CD4-positive, alpha-beta T cell treated with Interleukin-6 for 4 hours (primary cell): Measurements from ENCODE around the gene TULP4.
"Not testable (repeated sequence)": the region's sequence is repeated elsewhere in the genome, so short reads cannot be mapped to it uniquely, and the experiment has no call there.

ENCODE experiments used
- DNase-seq: peaks from one replicate; pipeline ENCODE4 v3.0.0-alpha.2; 2020; ENCODE audit warnings: mixed read lengths

The TULP4 gene

DNA sequence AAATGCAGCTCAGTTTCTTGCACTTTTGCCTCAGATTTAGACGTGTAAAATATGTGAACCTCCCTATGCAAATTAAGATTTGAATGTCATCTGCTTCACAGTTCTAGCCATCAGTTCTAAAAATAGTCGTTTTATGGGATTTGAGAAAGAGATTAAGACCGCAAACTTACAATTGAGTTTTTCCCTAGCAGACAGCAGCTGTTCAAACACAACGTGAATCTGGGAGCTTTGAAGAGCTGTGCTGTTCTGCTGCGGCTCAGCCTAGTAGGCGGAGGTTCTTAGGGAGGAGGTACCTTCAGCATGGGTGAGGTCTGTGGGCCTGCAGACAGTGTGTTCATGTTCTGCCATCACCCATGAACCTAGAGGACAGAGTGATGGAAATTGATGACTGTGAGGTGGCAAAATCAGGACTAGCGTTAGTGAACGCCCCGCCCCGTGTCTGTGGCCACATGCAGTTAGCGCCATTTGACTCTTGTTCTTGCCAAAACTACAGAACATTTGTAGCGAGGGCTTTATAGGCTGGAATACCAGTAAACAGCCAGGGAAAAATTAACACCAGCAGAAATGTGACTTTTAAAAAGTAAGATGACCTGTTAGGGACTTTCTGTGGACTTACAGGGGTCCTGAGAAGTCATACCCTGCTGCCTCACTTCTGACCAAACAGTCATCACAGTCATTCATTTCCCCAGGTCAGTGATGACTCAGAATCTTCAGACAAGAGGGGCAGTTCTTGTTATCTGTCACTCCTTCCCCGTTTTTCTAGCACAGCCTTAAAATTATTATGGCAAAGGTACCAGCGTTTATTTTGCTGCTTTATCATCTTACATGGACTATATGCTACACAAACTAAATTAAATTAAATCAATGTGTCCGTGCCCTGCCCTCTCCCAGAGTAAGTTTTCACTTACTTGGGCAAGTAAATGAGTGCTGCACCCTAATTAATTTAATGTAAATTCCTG is 163.4 kb downstream of the TULP4 start:
- no peak for DNase-seq

DNA sequence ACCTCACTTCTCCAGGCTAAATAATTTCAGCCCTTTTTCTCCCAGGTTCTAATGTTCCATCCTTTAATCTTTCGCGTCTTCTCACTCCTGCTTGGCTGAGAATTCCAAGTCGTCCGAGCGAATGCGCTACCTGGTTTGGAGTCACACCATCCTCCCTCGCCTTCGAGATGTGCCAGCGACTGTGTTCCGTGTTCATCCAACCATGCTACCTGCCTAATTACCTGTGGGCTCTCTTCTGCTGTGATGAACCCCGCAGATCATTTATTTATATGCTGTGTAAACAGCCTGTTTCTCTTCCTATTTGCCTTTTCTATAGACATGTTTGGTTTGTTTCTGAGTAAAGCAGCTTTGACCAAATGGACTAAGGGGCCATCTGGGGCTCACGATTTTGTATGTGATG is 164.1 kb downstream of the TULP4 start:
- no peak for DNase-seq

DNA sequence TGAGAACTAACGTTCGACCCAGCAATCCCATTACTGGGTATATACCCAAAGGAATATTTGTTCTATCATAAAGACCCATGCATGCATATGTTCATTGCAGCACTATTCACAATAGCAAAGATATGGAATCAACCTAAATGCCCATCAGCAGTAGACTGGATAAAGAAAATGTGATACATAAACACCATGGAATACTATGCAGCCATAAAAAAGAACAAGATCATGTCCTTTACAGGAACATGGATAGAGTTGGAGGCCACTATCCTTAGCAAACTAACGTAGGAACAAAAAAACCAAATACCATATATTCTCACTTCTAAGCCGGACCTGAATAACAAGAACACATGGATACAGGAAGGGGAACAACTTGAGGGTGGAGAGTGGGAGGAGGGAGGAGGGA is 165.5 kb downstream of the TULP4 start:
- not testable (repeated sequence) for DNase-seq

DNA sequence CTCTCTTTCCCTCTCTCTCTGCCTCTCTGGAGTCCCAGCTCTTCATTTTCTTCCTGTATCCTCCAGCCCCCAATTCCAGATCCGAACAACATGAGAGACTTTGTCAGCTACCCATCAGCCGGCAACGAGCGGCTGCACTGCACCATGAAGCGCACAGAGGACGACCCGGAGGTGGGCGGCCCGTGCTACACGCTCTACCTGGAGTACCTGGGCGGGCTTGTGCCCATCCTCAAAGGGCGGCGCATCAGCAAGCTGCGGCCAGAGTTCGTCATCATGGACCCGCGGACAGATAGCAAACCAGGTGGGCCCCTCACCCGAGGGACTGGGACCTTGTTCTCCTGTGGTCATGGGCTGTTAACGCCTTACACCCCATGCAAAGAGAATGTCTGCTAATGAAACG is 168.7 kb downstream of the TULP4 start:
- DNase-seq: no peak

DNA sequence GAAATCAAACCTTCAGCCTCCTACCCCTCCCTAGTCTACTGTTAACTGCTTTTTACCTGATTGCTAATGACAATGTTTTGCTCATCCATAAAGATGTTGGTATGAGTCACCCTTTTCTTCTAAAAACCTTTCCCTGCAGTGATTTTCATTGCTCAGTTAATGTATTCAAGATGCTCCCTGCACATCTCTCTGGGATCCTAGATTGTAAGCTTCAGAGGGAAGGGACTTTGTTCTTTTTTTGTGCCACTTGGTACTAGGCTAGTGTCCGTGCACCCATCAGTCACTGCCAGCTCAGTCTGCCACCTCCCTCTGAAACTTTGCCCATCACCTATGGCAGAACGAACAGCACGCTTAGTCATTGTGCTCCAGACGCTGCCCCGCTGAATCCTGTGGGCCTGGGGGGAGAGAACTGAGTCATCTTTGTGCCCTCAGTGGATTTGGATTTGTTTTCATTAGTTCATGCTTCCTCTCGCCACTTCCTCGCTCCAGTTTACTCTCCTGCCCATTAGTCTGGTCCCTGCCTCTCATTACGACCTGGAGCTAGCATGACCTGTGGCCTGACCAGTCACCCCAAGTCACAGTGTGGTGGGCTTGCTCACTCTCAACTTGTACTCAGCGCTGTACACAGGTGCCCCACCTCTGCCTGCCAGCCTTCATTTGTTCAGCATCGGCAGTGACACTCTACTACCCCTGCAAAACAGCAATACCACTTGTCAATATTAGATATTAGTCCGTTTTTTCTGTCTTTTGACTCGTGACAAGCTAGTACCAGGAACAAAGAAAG is 169.6 kb downstream of the TULP4 start:
- DNase-seq: no peak

DNA sequence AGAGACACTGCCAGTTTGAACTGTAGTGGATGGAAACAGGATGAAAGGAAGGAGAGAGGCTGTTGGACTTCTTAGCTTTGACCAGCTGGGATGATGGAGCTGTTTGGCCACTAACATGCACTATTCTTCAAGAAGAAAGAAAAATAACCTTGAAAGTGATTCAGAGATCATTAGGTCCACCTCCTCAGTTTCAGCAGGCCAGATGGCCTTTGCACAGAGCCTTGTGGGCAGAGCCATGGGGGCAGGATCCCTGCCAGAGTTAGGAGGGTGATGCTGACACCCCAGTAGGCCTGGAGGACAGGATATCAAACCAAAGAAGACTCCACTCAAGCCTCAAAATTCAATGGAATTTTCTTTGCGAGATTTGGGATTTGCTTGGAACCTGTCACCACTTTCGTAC is 173.2 kb downstream of the TULP4 start:
- no peak for DNase-seq

DNA sequence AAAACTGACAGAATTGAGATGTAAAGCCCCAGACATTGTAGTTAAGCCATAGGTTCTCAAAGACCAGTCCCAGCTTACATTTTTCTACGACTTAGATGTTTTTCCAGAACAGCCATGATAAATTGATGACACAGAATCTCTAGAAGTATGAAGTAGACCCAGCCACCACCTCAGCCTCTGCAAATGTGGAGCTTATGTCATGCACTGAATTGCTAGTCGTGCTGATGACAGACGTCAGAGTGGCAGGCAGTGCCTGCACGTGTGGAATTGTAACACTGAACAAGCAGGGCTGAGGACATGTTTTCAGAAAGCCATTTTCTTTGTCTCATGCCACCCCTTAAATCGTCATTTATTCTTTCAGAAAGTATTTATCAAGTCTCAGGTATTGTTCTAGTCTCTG is 175.2 kb downstream of the TULP4 start:
- DNase-seq: no peak

DNA sequence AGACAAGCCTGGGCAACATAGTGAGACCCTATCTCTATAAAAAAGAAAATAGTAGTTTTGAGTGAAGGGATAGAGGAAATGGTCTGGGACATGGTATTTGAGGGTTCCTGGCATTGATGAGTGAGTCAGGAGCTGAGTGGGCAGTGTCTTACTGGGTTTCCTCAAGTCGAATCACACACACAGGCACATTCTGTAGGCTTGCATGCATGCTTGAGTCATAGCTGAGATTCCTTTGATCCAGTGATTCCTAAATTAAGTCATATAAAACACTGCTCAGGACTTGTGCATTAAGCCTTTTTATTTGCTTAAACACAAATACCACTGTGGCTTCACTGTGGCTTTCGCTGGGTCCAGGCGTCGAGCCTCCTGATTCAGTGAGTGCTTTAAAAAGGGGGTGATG is 175.8 kb downstream of the TULP4 start:
- no peak for DNase-seq

DNA sequence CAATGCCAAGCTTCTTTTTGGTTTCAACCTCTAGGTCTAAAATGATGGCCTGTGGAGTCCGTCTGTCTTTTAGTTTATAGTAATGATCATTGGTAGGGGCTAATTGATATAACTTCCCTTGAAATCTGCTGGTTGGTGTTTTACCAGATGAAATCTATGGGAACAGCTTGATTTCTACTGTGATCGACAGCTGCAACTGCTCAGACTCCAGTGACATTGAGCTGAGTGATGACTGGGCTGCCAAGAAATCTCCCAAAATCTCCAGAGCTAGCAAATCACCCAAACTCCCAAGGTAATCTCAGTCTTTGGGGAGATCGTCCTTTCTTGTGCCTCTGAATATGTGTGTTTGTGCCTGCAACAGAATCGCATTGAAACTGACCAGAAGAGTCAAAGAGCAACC is 177.2 kb downstream of the TULP4 start:
- DNase-seq: no peak

DNA sequence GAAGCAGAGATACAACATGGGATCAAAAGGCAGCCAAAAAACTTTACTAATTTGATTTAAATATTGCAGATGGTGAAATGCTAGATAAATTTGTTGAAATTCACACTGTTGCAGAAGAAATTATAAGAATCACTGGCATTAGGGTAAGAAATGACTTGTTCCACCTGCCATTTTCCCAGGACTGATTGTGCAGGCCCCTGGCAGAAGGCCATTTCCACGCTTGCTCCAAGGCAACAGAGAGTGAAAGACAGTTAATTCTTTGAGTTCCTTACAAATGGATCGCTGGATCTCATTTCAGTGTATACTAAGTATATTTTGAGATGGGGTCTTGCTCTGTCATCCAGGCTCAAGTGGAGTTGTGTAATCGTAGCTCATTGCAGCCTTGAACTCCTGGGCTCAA is 180.6 kb downstream of the TULP4 start:
- no peak for DNase-seq

DNA sequence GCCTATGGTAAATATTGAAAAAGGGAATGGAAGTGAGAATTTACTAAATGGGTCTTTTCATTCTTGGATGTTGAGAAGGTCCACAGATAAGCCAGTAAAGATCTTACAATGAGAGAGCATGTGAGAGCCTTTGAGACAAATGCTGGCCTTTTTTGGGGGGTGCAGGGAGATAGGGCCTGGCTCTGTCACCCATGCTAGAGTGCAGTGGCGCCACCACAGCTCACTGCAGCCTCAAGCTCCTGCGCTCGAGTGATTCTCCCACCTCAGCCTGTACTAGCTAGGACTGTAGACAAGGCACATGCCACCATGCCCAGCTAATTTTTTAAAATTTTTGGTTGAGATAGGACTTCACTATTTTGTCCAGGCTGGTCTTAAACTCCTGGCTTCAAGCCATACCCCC is 184.4 kb downstream of the TULP4 start:
- no peak for DNase-seq

DNA sequence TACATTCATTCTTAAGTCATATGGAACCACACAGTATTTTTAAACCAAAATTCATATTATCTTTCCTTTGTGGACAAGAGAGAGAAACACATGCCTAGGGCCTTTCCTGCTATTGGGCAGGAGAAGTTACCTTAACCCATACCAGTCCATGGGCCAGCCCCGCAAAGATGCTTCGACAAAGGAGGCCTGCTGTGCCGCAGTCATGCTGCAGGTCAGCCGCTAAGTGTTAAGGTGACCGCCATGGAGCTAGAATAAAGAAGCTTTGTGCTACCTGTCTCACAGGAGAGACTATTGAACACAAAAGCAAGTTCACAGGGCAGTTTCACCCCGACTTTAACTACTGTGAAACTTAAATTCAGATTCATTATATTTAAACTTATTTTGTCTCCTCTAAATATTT is 185.4 kb downstream of the TULP4 start:
- no peak for DNase-seq

DNA sequence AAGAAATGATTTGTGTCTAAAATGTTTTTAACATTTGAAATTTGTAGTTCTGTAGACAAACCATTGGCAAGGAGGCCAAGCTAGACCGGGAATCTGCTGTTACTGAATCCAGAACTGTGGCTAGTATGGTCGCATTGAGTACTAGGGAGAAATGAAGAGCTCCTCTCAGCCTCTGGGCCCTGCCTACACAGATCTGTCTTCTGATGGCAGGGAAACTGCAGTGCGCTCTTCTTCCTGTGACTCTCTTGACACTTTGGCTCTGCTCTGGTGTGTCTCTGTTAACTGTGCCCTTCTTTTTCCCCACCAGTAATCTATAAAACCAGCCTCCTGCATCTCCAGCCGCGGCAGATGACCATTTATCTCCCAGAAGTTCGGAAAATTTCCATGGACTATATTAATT is 186.1 kb downstream of the TULP4 start:
- no peak for DNase-seq

DNA sequence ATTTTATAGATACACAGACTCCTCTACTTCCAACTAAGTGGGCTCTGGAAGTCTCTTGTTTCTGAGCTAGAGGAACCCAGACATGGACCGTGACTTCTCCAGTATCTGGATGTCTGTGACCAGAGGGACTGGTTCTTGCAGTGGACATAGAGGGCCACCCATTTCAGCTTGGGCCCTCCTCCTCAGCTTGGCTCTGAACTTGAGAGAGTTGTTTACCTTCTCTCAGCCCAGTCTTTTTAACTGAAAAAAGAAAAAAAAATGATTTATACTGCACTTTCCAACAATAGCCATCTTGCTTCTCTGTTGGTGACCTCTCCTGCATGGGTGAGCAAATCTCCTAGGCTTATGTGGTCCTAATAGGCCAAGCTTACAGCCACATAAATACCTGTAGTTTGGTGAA is 187.3 kb downstream of the TULP4 start:
- DNase-seq: no peak

DNA sequence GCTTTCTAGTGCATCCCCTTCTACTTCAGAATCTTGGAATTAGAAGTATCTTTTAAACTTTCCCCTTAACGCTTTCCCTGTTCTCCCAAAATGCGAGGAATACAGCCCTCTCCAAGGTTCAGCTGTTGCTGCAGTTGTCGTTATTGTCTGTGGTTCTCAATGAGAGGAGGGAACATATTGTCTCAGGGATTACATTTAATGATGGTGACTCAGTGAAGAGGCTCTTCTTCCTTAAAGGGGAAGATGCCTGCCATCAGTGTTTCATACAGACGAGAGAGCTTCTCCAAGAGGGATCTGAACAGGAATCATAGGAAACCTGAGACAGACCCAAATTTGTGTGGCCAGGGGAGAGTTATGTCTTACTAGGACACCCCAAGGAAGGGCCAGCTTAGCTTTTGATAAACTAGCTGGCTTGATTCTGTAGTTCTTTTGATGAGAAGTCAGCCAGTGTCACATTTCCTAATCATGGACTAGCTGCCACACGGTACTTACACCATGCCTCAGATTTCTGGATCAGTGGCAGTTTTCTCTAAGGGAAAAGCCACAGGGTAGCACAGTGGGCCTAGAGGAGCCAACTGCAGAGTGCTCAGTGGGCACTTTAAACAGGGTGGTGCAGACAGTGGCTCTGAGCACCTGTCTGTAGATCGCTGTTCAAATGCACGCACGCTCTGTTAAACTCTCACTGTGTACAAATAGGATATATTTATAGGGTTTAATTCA is 187.9 kb downstream of the TULP4 start:
- no peak for DNase-seq

DNA sequence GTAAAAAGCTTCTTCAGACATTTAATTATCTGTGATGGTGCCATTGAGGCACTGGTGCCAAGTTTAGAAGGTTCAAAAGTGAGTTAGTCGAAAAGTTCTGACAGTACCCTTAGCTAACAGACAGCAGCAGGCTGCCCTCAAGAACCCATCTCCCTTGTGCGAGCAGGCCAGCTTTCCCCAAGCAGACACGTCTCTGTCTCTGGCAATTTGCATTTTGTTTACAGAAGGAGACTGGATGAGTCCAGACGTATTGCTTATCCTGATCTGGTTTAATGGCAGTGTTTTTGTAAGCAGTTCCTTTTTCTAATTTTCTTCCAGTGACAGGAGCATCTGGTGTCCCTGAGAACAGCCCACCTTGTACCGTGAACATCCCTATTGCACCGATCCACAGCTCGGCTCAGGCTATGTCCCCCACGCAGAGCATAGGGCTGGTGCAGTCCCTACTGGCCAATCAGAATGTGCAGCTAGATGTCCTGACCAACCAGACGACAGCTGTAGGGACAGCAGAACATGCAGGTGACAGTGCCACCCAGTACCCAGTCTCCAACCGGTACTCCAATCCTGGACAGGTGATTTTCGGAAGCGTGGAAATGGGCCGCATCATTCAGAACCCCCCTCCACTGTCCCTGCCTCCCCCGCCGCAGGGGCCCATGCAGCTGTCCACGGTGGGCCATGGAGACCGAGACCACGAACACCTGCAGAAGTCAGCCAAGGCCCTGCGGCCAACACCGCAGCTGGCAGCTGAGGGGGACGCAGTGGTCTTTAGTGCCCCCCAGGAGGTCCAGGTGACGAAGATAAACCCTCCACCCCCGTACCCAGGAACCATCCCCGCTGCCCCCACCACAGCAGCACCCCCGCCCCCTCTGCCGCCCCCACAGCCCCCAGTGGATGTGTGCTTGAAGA is 189.3 kb downstream of the TULP4 start:
- DNase-seq: no peak

DNA sequence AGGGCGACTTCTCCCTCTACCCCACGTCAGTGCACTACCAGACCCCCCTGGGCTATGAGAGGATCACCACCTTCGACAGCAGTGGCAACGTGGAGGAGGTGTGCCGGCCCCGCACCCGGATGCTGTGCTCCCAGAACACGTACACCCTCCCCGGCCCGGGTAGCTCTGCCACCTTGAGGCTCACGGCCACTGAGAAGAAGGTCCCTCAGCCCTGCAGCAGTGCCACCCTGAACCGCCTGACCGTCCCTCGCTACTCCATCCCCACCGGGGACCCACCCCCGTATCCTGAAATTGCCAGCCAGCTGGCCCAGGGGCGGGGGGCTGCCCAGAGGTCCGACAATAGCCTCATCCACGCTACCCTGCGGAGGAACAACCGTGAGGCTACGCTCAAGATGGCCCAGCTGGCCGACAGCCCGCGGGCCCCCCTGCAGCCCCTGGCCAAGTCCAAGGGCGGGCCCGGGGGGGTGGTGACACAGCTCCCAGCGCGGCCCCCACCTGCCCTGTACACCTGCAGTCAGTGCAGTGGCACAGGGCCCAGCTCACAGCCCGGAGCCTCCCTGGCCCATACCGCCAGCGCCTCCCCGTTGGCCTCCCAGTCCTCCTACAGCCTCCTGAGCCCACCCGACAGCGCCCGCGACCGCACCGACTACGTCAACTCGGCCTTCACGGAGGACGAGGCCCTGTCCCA is 190.1 kb downstream of the TULP4 start:
- DNase-seq: no peak

DNA sequence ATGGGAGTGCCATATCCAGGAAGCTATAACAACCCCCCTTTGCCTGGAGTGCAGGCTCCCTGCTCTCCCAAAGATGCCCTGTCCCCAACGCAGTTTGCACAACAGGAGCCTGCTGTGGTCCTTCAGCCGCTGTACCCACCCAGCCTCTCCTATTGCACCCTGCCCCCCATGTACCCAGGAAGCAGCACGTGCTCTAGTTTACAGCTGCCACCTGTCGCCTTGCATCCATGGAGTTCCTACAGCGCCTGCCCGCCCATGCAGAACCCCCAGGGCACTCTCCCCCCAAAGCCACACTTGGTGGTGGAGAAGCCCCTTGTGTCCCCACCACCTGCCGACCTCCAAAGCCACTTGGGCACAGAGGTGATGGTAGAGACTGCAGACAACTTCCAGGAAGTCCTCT is 191.0 kb downstream of the TULP4 start:
- DNase-seq: no peak

DNA sequence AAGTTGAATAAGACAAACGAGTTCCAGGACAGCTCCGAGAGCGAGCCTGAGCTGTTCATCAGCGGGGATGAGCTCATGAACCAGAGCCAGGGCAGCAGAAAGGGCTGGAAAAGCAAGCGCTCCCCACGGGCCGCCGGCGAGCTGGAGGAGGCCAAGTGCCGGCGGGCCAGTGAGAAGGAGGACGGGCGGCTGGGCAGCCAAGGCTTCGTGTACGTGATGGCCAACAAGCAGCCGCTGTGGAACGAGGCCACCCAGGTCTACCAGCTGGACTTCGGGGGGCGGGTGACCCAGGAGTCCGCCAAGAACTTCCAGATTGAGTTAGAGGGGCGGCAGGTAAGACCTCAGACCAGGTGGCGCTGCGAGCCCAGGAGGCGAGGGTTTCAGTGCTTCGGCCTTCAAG is 191.6 kb downstream of the TULP4 start:
- no peak for DNase-seq

DNA sequence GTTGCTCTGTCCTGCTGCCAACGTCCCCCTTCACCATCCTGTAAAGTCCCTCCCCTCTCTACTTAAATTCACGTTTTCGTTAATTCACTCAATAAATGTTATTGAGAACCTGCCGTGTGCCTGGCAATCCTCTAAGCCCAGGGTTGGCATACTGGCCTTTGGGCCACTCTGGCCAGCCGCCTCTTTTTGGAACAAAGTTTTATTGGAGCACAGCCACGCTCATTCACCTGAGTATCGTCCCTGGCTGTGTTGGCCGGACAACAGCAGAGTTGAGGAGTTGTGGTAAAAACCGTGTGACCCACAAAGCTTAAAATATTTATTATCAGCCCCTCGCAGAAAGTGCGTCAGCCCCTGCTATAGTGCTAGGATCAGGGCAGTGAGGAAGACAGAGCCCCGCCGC is 192.9 kb downstream of the TULP4 start:
- DNase-seq: no peak

DNA sequence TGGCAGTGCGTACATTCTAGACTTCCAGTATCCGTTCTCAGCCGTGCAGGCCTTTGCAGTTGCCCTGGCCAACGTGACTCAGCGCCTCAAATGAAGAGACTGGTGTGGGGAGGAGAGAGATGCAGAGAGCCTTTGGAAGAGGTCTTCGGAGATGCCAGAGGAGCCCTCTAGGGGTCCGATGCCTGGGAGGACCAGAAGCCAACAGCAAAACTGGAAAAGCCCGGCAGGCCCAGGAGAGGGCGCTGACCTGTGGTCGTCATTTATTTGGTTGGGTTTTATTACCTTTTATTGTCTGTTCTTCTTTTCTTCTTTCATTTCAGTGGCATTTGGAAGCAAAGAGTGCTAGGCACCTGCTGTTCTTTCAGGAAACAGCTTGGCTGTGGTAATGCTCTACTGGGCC is 194.3 kb downstream of the TULP4 start:
- no peak for DNase-seq

DNA sequence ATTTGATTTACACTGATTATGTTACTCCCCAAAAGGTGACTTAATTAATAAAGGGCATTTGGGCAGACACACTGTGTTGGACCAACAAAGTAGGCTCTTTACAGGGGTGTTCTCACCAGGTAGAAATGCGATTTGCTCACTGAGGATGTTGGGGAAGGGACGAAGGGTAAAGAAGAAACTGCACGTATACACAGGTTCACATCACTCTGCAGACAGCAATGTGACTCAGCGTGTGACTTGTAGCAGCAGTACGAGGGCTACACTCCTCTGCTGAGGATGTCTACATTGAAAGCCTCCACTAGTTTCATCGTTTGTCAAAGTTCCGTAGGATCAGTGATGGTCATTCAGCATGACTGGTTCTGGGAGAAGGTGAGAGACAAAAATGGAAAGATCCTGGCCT is 194.9 kb downstream of the TULP4 start:
- DNase-seq: no peak
